ENCODE results near the gene KNDC1.
A peak's percentile ranks its signal among the peaks of the same experiment; 100 is the strongest.
"Not testable (repeated sequence)": the region's sequence is repeated elsewhere in the genome, so short reads cannot be mapped to it uniquely, and the experiment has no call there.

The KNDC1 gene, protein sequence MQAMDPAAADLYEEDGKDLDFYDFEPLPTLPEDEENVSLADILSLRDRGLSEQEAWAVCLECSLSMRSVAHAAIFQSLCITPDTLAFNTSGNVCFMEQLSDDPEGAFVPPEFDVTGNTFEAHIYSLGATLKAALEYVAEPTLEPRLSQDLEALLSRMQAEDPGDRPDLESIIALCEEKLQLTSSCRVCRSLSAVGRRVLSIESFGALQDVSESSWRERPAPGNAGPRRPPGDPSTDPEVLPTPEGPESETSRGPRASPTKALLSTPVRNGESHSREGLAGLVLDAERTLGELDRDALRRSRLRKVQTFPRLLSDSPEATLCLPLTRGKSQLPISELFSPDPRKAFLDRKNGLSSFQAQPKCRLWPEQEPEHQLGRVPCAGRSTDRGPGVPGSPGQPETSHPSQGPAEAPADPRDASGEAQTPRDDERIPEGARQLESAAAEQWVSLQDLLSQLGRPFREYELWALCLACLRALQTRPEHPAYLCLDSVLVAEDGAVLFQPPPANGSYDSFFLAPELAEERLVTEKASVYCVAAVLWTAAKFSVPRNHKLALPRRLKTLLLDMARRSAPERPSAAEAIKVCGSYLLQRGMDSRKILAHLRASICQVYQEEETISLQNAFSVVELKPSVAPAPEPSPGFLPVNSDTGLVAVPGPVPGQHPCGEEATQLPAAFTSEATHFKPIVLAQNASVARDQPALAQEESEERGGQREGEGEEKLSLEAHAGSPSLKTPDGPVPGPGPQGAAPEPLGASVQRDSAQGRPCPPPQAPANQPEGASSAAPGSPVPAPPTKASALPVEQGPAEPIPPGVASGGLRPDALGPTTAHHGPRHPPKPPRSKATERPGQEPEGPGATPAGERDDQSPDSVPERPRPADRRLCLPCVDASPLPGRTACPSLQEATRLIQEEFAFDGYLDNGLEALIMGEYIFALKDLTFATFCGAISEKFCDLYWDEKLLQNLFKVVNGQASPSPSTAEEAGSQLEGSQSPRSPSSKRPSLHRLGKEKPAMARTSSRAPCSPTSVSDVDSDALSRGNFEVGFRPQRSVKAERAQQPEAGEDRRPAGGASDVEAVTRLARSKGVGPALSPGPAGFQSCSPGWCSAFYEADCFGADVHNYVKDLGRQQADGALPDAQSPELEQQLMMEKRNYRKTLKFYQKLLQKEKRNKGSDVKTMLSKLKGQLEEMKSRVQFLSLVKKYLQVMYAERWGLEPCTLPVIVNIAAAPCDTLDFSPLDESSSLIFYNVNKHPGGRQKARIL (N-terminal part only)

GRCh38 chr10:133159950-133160825 lies at the start of gene KNDC1:
TSS of gene KNDC1 (plus strand) at chr10:133160219. CDS start at chr10:133160468, 249 bp downstream.
- Mint-ChIP-seq H3K27ac (no peak within 1 kb of the TSS), H3K4me3 (peak within 1 kb of the TSS; percentile 35), H3K4me1 (no peaks in the 10 kb centered on the region), H3K27me3 (peaks cover 32% of the 10 kb centered on the region), H3K36me3 (no peaks in the 10 kb centered on the region), H3K9me3 (no peaks in the 10 kb centered on the region)
- ATAC-seq, result peak; percentile 59

DNA sequence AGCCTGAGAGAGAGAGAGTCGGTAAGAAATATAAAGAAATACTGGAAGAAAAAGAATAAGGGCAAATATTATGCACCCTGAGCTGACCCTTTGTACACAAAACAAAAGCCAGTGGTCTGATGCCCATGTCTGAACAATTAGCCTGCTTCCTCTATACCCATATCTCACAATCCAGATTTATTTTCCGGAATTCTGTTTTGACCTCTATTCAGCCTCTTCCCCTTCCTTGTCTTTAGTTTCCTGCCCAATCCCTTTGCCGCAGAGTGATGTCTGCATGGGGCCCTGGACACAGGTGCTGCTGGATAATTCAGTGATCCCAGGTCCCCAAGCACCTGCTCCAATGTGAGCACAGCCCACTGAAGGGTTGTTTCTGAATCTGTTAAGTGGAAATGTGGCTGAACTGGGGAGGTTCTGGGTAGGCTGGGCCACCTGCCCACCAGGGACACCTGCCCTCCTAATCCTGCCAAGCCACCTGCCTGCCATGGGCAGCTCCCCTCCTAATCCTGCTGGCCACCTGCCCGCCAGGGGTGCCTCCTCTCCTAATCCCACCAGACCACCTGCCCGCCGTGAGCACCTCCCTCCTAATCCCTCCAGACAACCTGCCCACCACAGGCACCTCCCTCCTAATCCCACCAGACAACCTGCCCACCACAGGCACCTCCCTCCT lies 49.3 kb upstream of the KNDC1 start:
- no peak for ATAC-seq
- peaks cover 6% of the 10 kb centered on the region for H3K36me3 Mint-ChIP-seq
- peaks cover 19% of the 10 kb centered on the region for H3K27me3 Mint-ChIP-seq
- H3K27ac Mint-ChIP-seq, result no peak overlapping the region
- no peak overlapping the region for H3K4me3 Mint-ChIP-seq
- peaks cover 24% of the 10 kb centered on the region for H3K9me3 Mint-ChIP-seq
- H3K4me1 Mint-ChIP-seq, result no peaks in the 10 kb centered on the region

- not testable (repeated sequence) for ATAC-seq, H3K36me3 Mint-ChIP-seq, H3K4me3 Mint-ChIP-seq, H3K4me1 Mint-ChIP-seq, H3K27ac Mint-ChIP-seq
- peaks cover 19% of the 10 kb centered on the region for H3K27me3 Mint-ChIP-seq
- H3K9me3 Mint-ChIP-seq, result peaks cover 24% of the 10 kb centered on the region
These were observed 48.4 kb upstream of the KNDC1 start for GRCh38 chr10:133111640-133112039.

DNA sequence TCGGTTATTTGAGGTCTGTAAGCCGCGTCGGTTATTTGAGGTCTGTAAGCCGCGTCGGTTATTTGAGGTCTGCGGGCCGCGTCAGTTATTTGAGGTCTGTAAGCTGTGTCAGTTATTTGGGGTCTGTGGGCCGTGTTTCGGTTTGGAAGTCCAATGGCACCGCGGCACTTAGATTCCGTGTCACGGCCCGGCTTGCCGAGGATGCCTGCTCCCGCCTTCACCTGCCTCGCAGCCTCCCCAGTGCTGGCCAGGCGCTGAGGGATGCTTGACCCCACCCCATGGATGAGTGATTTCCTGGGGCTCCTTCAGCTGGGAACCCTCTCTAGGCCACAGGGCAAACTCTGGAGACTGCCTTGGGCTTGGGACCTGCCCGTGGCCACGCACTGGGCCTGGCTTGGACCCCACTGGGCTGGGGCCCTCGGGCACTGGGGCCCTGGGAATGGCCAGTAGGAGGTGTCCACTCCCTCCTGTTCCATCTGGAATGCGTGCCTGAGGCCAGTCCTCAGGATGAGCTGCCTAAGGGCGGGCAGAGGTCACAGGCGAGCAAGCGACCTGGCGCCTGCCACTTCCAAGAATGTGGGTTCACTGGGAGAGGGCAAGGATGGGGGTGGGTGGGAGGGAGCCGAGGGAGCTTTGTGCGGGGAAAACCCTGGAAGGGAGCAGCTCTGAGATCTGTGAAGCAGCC lies 46.7 kb upstream of the KNDC1 start:
- no peak for ATAC-seq
- Mint-ChIP-seq H3K4me3 (no peak overlapping the region), H3K27ac (no peak overlapping the region), H3K36me3 (peaks cover 6% of the 10 kb centered on the region), H3K27me3 (peaks cover 19% of the 10 kb centered on the region), H3K9me3 (peaks cover 16% of the 10 kb centered on the region), H3K4me1 (no peaks in the 10 kb centered on the region)

GRCh38 chr10:133113847-133114246 lies 46.2 kb upstream of the KNDC1 start:
- H3K4me3 Mint-ChIP-seq, result no peak overlapping the region
- H3K36me3 Mint-ChIP-seq, result peaks cover 6% of the 10 kb centered on the region
- peaks cover 19% of the 10 kb centered on the region for H3K27me3 Mint-ChIP-seq
- peaks cover 15% of the 10 kb centered on the region for H3K9me3 Mint-ChIP-seq
- no peaks in the 10 kb centered on the region for H3K4me1 Mint-ChIP-seq
- no peak for ATAC-seq
- no peak overlapping the region for H3K27ac Mint-ChIP-seq

DNA sequence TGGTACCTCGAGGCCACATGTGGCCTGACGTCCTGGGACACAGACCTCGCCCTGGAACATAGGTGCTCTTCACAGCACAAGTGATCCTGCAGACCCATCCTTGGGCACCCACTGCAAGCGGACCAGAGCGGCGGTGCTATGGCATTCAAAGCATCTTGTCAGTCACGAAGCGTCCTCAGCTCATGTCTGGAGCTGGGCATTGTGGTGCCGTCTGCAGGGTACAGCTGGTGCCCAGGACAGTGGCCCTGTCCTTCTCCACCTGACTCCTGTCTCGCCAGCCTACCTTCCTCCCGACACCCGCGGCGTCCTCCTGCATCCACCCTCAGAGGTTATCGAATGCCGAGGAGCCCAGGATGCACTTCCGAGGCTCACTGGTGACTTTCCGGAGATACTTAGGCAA lies 45.8 kb upstream of the KNDC1 start:
- Mint-ChIP-seq H3K27ac (no peak overlapping the region), H3K4me1 (no peaks in the 10 kb centered on the region), H3K27me3 (peaks cover 19% of the 10 kb centered on the region), H3K9me3 (peaks cover 13% of the 10 kb centered on the region), H3K4me3 (no peak overlapping the region), H3K36me3 (peaks cover 4% of the 10 kb centered on the region)
- no peak for ATAC-seq

GRCh38 chr10:133114726-133115452 lies 45.1 kb upstream of the KNDC1 start:
- peak; percentile 21 for ATAC-seq
- peaks cover 10% of the 10 kb centered on the region for H3K9me3 Mint-ChIP-seq
- no peak overlapping the region for H3K27ac Mint-ChIP-seq
- H3K27me3 Mint-ChIP-seq, result peaks cover 19% of the 10 kb centered on the region
- no peaks in the 10 kb centered on the region for H3K36me3 Mint-ChIP-seq
- H3K4me1 Mint-ChIP-seq, result no peaks in the 10 kb centered on the region
- no peak overlapping the region for H3K4me3 Mint-ChIP-seq

GRCh38 chr10:133115453-133115842 lies 44.6 kb upstream of the KNDC1 start:
- Mint-ChIP-seq H3K36me3 (no peaks in the 10 kb centered on the region), H3K4me1 (no peaks in the 10 kb centered on the region), H3K4me3 (no peak overlapping the region), H3K9me3 (peaks cover 10% of the 10 kb centered on the region), H3K27me3 (peaks cover 19% of the 10 kb centered on the region), H3K27ac (no peak overlapping the region)
- ATAC-seq, result peak; percentile 20

DNA sequence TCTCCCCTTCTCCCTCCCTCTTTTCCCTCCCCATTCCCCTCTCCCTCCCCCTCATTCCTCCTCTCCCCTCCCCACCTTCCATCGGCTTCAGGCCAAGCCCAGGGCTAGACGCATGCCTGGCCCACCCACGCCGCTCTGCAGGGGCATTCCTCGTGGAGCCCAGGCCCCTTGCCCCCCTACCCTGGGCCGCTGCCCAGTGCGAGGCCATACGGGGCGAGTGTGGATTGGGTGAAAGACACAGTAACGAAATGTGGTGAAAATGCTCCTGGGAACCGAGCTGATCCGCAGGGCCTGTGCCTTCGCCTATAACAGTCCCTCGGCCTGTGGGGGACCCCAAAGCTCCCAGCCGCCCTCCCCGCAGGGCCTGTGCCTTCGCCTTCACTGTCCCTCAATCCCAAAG lies 44.0 kb upstream of the KNDC1 start:
- peaks cover 10% of the 10 kb centered on the region for H3K9me3 Mint-ChIP-seq
- peaks cover 19% of the 10 kb centered on the region for H3K27me3 Mint-ChIP-seq
- no peaks in the 10 kb centered on the region for H3K36me3 Mint-ChIP-seq
- H3K4me1 Mint-ChIP-seq, result no peaks in the 10 kb centered on the region
- H3K4me3 Mint-ChIP-seq, result no peak overlapping the region
- H3K27ac Mint-ChIP-seq, result no peak overlapping the region
- ATAC-seq, result peak; percentile 34

DNA sequence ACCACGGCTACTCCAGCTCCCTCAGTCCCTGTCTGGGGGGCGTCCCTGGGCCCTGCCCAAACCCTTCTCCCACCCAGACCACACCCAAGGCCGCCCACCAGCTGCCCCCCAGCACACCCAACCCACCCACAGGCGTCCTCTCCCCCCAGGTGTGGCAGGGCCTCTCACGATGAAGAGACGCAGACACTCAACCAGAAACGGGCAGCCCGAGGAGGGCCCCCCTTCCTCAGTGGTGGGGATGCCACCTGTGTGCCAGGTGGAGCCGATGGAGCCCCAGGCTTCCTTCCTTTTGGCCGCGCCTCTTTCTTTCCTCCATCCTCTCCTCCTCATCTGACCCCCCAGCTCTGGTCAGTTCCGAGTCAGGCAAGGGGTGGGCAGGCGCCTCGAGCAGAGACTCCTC lies 43.6 kb upstream of the KNDC1 start:
- Mint-ChIP-seq H3K4me3 (no peak overlapping the region), H3K27me3 (peaks cover 16% of the 10 kb centered on the region), H3K9me3 (peaks cover 10% of the 10 kb centered on the region), H3K4me1 (no peaks in the 10 kb centered on the region), H3K27ac (no peak overlapping the region), H3K36me3 (no peaks in the 10 kb centered on the region)
- no peak for ATAC-seq

- no peak overlapping the region for H3K4me3 Mint-ChIP-seq
- no peaks in the 10 kb centered on the region for H3K36me3 Mint-ChIP-seq
- ATAC-seq, result no peak
- no peak overlapping the region for H3K27ac Mint-ChIP-seq
- no peaks in the 10 kb centered on the region for H3K4me1 Mint-ChIP-seq
- peaks cover 10% of the 10 kb centered on the region for H3K9me3 Mint-ChIP-seq
- peaks cover 9% of the 10 kb centered on the region for H3K27me3 Mint-ChIP-seq
These were observed 42.9 kb upstream of the KNDC1 start for GRCh38 chr10:133117036-133117687.

GRCh38 chr10:133117688-133118071 lies 42.3 kb upstream of the KNDC1 start:
- Mint-ChIP-seq H3K4me1 (no peaks in the 10 kb centered on the region), H3K36me3 (no peaks in the 10 kb centered on the region), H3K27ac (no peak overlapping the region), H3K27me3 (peaks cover 4% of the 10 kb centered on the region), H3K4me3 (no peak overlapping the region), H3K9me3 (peaks cover 10% of the 10 kb centered on the region)
- ATAC-seq, result no peak

- Mint-ChIP-seq H3K36me3 (no peaks in the 10 kb centered on the region), H3K27ac (no peak overlapping the region), H3K27me3 (peaks cover 37% of the 10 kb centered on the region), H3K4me3 (no peak overlapping the region), H3K4me1 (peaks cover 7% of the 10 kb centered on the region), H3K9me3 (peaks cover 10% of the 10 kb centered on the region)
- no peak for ATAC-seq
These were observed 38.5 kb upstream of the KNDC1 start for GRCh38 chr10:133121479-133121878.
